Liver (tissue), 9 donors: ENCODE results near the gene VPS37D. TPM values are rescaled to one million over a fixed set of nuclear protein-coding genes. Genes with fewer than 3 reads are reported as not detected.

Experiments
- DNase-seq: peaks from one replicate; pipeline ENCODE4 v3.0.0-alpha.2; 2017; ENCODE audit warnings: low spot score
- H3K27ac ChIP-seq, 2 donors: one replicate each; pipeline ENCODE4 v1.7.0; 2013; ENCODE audit warnings: inconsistent platforms in 2 of 2, low read length in 2 of 2, control low read depth in 1 of 2, low read depth in 1 of 2, mild to moderate bottlenecking in 1 of 2
- H3K27me3 ChIP-seq, 4 donors: one replicate each; pipeline versions ENCODE4 v1.6.1 to v1.7.0; 2013; ENCODE audit warnings: low read length in 3 of 4, inconsistent platforms in 1 of 4, mild to moderate bottlenecking in 1 of 4, moderate library complexity in 1 of 4; ENCODE audit not compliant: control insufficient read depth in 4 of 4, insufficient read depth in 4 of 4
- H3K36me3 ChIP-seq, 4 donors: one replicate each; pipeline versions ENCODE4 v1.6.1 to v1.7.0; 2013; ENCODE audit warnings: low read length in 3 of 4, mild to moderate bottlenecking in 3 of 4, low read depth in 1 of 4, moderate library complexity in 1 of 4; ENCODE audit not compliant: control insufficient read depth in 4 of 4, insufficient read depth in 3 of 4
- H3K4me1 ChIP-seq, 4 donors: one replicate each; pipeline versions ENCODE4 v1.6.1 to v1.7.0; 2013; ENCODE audit warnings: low read length in 3 of 4, mild to moderate bottlenecking in 3 of 4, moderate library complexity in 1 of 4; ENCODE audit not compliant: control insufficient read depth in 4 of 4, insufficient read depth in 4 of 4
- H3K4me3 ChIP-seq, 3 donors: one replicate each; pipeline versions ENCODE4 v1.6.1 to v1.7.0; 2013; ENCODE audit warnings: low read length in 3 of 3, control low read depth in 1 of 3, low read depth in 1 of 3, mild to moderate bottlenecking in 1 of 3
- H3K9ac ChIP-seq, 2 donors: one replicate each; pipeline ENCODE4 v1.7.0; 2013; ENCODE audit warnings: low read length in 2 of 2, mild to moderate bottlenecking in 2 of 2, moderate library complexity in 2 of 2, control low read depth in 1 of 2, low read depth in 1 of 2
- H3K9me3 ChIP-seq, 4 donors: one replicate each; pipeline versions ENCODE4 v1.6.1 to v1.7.0; 2013; ENCODE audit warnings: low read length in 3 of 4; ENCODE audit not compliant: control insufficient read depth in 4 of 4
- ATF3 ChIP-seq: IDR thresholded peaks from 2 replicates; pipeline ENCODE4 v1.6.1; 2016; ENCODE audit warnings: antibody characterized with exemption
- EGR1 ChIP-seq, 2 donors: IDR thresholded peaks; 2 replicates each; pipeline ENCODE4 v1.6.1; 2016 to 2018; ENCODE audit warnings: antibody characterized with exemption in 2 of 2, low read depth in 2 of 2
- FOXA1 ChIP-seq: IDR thresholded peaks from 2 replicates; pipeline ENCODE4 v1.6.1; 2016; ENCODE audit warnings: antibody characterized with exemption
- FOXA2 ChIP-seq: IDR thresholded peaks from 2 replicates; pipeline ENCODE4 v1.6.1; 2016; ENCODE audit warnings: antibody characterized with exemption
- HNF4A ChIP-seq, 2 donors: conservative IDR thresholded peaks; 2 replicates each; pipeline ENCODE4 v1.6.1; 2016; ENCODE audit warnings: antibody characterized with exemption in 2 of 2, mild to moderate bottlenecking in 2 of 2
- HNF4G ChIP-seq: IDR thresholded peaks from 2 replicates; pipeline ENCODE4 v1.6.1; 2016; ENCODE audit warnings: antibody characterized with exemption
- JUND ChIP-seq, 2 donors: IDR thresholded peaks; 2 replicates each; pipeline ENCODE4 v1.6.1; 2016; ENCODE audit warnings: antibody characterized with exemption in 2 of 2
- NR2F2 ChIP-seq: IDR thresholded peaks from 2 replicates; pipeline ENCODE4 v1.6.1; 2016; ENCODE audit warnings: antibody characterized with exemption
- RAD21 ChIP-seq, 2 donors: IDR thresholded peaks; 2 replicates each; pipeline ENCODE4 v1.6.1; 2016; ENCODE audit warnings: antibody characterized with exemption in 2 of 2, mild to moderate bottlenecking in 2 of 2
- REST ChIP-seq: IDR thresholded peaks from 2 replicates; pipeline ENCODE4 v1.6.1; 2016; ENCODE audit warnings: antibody characterized with exemption, mild to moderate bottlenecking
- RXRA ChIP-seq, 2 donors: IDR thresholded peaks; 2 replicates each; pipeline ENCODE4 v1.6.1; 2017 to 2018; ENCODE audit warnings: antibody characterized with exemption in 2 of 2, mild to moderate bottlenecking in 1 of 2
- SP1 ChIP-seq: IDR thresholded peaks from 2 replicates; pipeline ENCODE4 v1.6.1; 2018; ENCODE audit warnings: antibody characterized with exemption, mild to moderate bottlenecking
- TAF1 ChIP-seq: conservative IDR thresholded peaks from 2 replicates; pipeline ENCODE4 v1.6.1; 2016; ENCODE audit warnings: antibody characterized with exemption, mild to moderate bottlenecking
- YY1 ChIP-seq: IDR thresholded peaks from 2 replicates; pipeline ENCODE4 v1.6.1; 2016; ENCODE audit warnings: antibody characterized with exemption, mild to moderate bottlenecking
- ZBTB33 ChIP-seq: IDR thresholded peaks from 2 replicates; pipeline ENCODE4 v1.6.1; 2016; ENCODE audit warnings: antibody characterized with exemption
- WGBS: extraction: QIAGEN DNeasy Blood & Tissue Kit; methylation state at CpG from one replicate; pipeline ENCODE4 v1.1.7; 2013; 5-methylcytosine and 5-hydroxymethylcytosine counted together
- polyA plus RNA-seq, 2 donors: library from polyadenylated mRNA; stranded (reverse) in 1 of 2; unstranded in 1 of 2; fragments of 200-250 nt in 1 of 2; fragments of >200 nt in 1 of 2; fragmentation: Nextera tagmentation in 1 of 2; extraction: Ambion mirVana in 1 of 2; gene quantifications; one replicate each; pipeline versions ENCODE4 v1.2.1 to v1.2.3, GENCODE V29; 2013 to 2015
- total RNA-seq, 2 donors: library from RNA; depleted of rRNA; stranded (reverse); fragments of >200 nt; gene quantifications; one replicate each; pipeline ENCODE4 v1.2.3, GENCODE V29; 2014
- TF ChIP-seq, protein P1 (sequence below): fragments of 150-350 bp; IDR thresholded peaks from 2 replicates; pipeline ENCODE4 v1.5.1; 2017; ENCODE audit warnings: improper control_type of control experiment, low read depth, low read length; ENCODE audit not compliant: missing input control
- TF ChIP-seq, protein P2 (sequence below): IDR thresholded peaks from 2 replicates; pipeline ENCODE4 v1.6.1; 2016; ENCODE audit warnings: antibody characterized with exemption
- donor health status: healthy.
- donor health status: healthy.
- donor health status: healthy.
- donor health status: healthy.
- donor health status: healthy.

VPS37D gene
- total and polyA plus RNA-seq, 4 donors = 0.38 to 3.3 (median 1.3) TPM

DNA sequence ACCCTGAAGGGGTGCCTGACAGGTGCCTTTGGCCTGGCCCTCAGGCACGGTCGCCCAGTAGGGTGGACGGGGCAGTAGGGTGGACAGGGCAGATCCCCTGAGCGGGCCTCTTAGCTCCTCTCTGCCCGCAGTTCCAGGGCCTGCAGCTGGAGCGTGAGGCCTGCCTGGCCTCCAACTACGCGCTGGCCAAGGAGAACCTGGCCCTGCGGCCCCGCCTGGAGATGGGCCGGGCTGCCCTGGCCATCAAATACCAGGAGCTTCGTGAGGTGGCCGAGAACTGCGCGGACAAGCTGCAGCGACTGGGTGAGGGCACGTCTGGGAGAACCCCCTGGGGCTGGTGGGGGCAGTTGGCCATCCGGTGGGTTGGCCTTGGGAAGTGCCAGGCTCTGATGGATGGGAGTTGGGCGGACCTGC is 1.7 kb downstream of the VPS37D start:
- DNase-seq = no peak
- TF ChIP-seq HNF4G = no peak
- TF ChIP-seq HNF4A (conservative IDR thresholded peaks at IDR 0.05) = no peak
- no peak for TF ChIP-seq FOXA2
- no peak for TF ChIP-seq RAD21 (IDR thresholded peaks at IDR 0.05)
- no peak for TF ChIP-seq FOXA1
- TF ChIP-seq ATF3 = no peak
- TF ChIP-seq EGR1 (IDR thresholded peaks at IDR 0.05; ENCODE audit: low read depth in 2 of 2) = no peak
- TF ChIP-seq YY1 = no peak
- peaks cover 8 to 31% (median 17%) of the 10 kb centered on the region in 4 donors for H3K4me1 ChIP-seq
- no peak overlapping the region for H3K27ac ChIP-seq
- WGBS = 85% methylated on average over 19 of the region's 19 CpGs
- H3K4me3 ChIP-seq = no peak overlapping the region
- H3K27me3 ChIP-seq = no peaks in the 10 kb centered on the region
- H3K36me3 ChIP-seq = no peaks in the 10 kb centered on the region
- no peak overlapping the region for H3K9ac ChIP-seq
- no peaks in the 10 kb centered on the region for H3K9me3 ChIP-seq

DNA sequence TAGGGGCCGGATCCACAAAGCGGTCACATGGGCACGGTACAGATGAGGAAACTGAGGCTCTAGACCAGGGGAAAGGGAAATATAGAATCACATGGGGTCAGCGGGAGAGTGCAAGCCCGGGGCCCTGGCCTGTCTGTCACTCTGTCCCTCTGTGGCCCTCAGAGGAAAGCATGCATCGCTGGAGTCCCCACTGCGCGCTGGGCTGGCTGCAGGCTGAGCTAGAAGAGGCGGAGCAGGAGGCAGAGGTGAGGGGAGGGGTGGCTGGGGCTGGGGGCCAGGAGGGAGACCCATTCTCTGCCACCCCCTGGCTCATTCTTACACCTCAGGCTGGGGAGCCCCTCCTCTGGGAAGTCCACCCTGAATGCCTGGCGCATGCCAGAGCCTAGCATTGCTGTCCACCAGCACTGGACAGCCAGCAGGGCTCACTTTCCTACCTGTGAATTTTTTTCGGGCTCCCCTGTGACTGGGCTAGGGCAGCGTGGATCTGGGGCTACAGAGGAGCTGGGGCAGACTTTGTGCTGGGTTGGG is 2.3 kb downstream of the VPS37D start:
- Histone ChIP-seq H3K4me1 (peaks cover 8 to 26% (median 17%) of the 10 kb centered on the region in 4 donors), H3K9ac (no peak overlapping the region), H3K36me3 (no peaks in the 10 kb centered on the region), H3K4me3 (no peak overlapping the region), H3K9me3 (no peaks in the 10 kb centered on the region), H3K27ac (no peak overlapping the region), H3K27me3 (no peaks in the 10 kb centered on the region)
- 92% methylated on average over 12 of the region's 12 CpGs for WGBS
- TF ChIP-seq NR2F2 = no peak
- TF ChIP-seq RAD21 (IDR thresholded peaks at IDR 0.05) = no peak
- TF ChIP-seq RXRA (IDR thresholded peaks at IDR 0.05) = no peak
- no peak for TF ChIP-seq JUND (IDR thresholded peaks at IDR 0.05)
- TF ChIP-seq TAF1 = no peak
- TF ChIP-seq ZBTB33 = no peak
- TF ChIP-seq YY1 = no peak
- TF ChIP-seq EGR1 (IDR thresholded peaks at IDR 0.05; ENCODE audit: low read depth in 2 of 2) = no peak
- TF ChIP-seq, protein P1, sequence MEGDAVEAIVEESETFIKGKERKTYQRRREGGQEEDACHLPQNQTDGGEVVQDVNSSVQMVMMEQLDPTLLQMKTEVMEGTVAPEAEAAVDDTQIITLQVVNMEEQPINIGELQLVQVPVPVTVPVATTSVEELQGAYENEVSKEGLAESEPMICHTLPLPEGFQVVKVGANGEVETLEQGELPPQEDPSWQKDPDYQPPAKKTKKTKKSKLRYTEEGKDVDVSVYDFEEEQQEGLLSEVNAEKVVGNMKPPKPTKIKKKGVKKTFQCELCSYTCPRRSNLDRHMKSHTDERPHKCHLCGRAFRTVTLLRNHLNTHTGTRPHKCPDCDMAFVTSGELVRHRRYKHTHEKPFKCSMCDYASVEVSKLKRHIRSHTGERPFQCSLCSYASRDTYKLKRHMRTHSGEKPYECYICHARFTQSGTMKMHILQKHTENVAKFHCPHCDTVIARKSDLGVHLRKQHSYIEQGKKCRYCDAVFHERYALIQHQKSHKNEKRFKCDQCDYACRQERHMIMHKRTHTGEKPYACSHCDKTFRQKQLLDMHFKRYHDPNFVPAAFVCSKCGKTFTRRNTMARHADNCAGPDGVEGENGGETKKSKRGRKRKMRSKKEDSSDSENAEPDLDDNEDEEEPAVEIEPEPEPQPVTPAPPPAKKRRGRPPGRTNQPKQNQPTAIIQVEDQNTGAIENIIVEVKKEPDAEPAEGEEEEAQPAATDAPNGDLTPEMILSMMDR = no peak
- TF ChIP-seq REST = no peak
- no peak for TF ChIP-seq ATF3
- TF ChIP-seq FOXA1 = no peak
- TF ChIP-seq, protein P2, sequence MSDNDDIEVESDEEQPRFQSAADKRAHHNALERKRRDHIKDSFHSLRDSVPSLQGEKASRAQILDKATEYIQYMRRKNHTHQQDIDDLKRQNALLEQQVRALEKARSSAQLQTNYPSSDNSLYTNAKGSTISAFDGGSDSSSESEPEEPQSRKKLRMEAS = no peak
- no peak for TF ChIP-seq SP1
- TF ChIP-seq FOXA2 = no peak
- no peak for TF ChIP-seq HNF4A (conservative IDR thresholded peaks at IDR 0.05)
- no peak for DNase-seq
